ENCODE data around the gene CIROP. TPM values are rescaled to one million over a fixed set of nuclear protein-coding genes. Genes with fewer than 3 reads are reported as not detected.

The CIROP gene
- total RNA-seq, 1 experiment from 2014 or later, result not detected

DNA sequence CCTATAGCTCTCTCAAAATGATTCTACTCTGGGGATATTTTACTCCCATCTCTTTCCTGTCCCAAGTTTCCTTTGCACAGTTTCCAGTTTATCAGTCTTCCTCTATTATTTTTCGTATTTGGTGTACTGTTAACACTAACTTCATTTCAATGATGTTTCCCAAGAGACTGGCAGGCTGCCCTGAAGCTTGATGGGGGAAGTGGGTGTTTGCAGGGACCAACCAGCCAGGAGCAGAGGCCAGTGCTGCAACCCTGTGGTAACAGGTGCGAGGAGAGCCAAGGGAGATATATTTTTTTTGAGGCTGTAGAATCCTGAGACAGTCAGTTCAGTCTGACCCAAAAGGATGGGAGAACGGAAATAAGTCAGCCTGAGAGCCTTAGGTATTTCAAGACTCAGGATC, 26.1 kb upstream of the CIROP start:
- no peak for DNase-seq (ENCODE audit: low read depth)

GRCh38 chr14:23129759-23130316, 25.0 kb upstream of the CIROP start:
- DNase-seq (ENCODE audit: low read depth), result no peak

DNA sequence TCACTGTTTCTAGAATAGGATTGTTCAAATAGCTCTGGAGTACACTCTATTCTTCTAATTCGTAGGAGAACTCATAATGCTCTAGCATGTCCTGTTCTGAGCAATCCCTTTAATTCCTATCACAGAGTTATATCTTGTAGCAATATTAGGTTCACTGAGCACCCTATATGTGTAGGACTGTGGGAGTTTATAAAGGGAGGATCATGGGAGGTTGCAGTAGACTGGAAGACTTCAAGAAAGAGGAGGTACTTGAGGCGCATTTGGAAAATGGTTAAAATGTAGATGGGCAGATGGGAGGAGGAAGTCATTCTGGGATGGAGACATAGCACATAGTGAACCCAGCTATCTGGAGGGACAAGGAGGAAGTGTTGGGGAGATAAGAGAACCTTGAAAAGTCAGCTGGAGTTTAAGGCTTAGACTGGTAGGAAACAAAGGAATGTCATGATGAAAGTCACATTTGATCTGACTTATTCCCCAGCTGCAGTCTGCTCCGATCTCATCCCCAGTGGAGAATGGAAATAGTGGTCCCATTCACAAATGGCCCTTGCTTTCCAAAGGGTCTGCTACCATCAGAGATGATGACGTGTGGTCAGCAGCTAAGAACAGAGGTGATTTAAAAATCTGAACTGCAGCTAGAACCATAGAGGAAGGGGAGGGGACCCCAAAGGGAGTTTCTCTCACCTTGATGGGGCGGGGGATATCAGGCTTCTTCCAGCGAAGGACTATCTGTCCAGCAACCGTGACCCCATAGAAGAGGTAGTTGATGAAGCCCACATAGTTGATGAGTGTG, 24.4 kb upstream of the CIROP start:
- no peak for DNase-seq (ENCODE audit: low read depth)

DNA sequence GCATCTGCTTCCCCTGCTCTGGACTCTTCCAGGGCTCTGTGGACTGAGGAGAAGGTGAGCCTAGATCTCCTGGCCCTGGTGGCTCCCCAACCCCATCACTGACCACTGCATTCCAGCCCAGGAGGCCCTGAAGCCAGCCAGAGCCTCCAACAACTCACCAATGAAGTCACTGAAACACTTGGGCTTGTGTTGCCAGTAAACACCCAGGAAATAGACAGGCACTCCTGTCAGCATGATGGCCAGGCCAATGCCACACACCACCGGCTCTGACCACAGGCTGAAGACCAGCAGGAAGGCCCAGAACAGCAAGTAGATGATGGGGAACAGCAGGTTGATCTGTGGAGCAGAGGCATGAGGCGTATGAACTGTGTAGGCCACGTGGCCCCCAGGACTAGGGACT, 23.1 kb upstream of the CIROP start:
- no peak for DNase-seq (ENCODE audit: low read depth)

DNA sequence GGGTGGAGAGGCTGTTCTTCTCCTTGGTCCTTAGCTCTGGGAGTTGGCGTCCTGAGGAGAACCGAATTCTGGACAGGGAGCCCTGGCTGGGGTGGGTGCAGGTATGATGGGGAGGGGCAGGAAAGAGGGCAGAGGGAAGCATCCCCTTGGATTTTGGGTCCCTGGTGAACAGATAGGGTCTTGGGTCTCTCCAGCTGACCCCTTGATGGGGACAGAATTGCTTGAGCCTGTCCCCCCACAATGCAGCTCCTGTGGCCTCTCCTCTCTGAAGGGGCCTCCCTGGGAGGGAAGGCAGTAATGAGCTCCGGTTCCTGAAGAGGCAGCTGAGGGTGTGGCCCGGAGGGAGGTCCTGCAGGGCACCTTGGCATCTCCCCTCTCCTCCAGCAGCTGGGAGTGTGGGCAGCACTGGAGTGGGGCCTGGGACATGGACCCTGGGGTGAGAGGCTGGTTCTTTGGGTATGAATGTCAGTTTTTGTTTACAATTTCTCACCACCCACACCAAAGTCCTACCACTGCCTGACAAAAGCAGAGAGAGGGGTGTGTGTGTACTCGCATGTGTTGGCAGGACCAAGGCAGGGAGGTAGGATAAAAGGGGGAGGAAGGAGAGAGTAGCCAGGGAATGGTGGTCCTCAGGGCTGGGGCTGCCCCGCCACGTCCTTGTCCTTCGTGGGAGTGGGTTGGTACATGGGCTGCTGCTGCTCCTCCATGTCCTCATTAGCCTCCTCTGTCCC, 21.9 kb upstream of the CIROP start:
- DNase-seq (ENCODE audit: low read depth), result no peak

GRCh38 chr14:23125933-23126524, 21.2 kb upstream of the CIROP start:
- DNase-seq (ENCODE audit: low read depth), result no peak

- peak; percentile 27 for DNase-seq (ENCODE audit: low read depth)
These were observed 20.2 kb upstream of the CIROP start for GRCh38 chr14:23125011-23125410.

GRCh38 chr14:23124337-23124954, 19.7 kb upstream of the CIROP start:
- no peak for DNase-seq (ENCODE audit: low read depth)

- DNase-seq (ENCODE audit: low read depth), result no peak
These were observed 18.6 kb upstream of the CIROP start for GRCh38 chr14:23123419-23123818.

DNA sequence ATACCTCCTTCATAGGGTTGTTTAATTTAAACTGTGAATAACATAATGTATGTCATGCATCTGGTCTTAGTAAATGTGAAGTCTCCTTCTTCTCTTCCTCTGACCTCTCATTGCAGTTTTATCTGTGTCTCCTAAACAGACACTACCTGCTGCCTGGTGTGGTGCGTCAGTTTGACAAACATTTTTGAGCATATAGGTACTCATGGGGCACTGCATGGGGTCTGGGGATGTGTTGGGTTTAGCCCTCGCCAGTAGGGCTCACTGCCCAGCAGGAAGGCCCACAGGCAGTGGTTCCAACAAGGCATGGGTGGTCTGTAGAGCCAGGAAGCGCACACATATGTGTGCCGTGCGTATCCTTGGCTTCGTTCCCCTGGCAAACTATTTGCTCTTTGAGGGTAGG, 17.3 kb upstream of the CIROP start:
- no peak for DNase-seq (ENCODE audit: low read depth)

DNA sequence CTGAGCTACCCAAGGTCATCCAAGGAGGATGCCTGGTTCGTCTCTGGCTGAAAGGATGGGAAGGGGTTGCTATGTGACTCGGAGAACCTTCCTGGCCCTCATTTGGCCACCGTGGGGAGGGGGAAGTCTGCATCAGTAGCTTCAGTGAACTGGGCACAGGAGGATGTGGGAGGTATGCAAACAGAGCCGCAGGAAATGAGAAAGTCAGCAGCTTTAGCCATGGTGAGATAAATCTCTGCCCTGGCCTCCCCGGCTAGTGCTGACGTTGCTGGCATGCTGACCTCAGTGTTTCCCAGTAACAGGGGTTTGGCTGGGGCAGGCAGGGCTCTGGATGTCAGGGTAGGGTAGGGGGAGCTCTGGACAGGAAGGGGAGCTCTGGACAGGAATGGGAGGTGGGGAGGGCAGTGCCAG, 16.6 kb upstream of the CIROP start:
- peak; percentile 83 for DNase-seq (ENCODE audit: low read depth)

DNA sequence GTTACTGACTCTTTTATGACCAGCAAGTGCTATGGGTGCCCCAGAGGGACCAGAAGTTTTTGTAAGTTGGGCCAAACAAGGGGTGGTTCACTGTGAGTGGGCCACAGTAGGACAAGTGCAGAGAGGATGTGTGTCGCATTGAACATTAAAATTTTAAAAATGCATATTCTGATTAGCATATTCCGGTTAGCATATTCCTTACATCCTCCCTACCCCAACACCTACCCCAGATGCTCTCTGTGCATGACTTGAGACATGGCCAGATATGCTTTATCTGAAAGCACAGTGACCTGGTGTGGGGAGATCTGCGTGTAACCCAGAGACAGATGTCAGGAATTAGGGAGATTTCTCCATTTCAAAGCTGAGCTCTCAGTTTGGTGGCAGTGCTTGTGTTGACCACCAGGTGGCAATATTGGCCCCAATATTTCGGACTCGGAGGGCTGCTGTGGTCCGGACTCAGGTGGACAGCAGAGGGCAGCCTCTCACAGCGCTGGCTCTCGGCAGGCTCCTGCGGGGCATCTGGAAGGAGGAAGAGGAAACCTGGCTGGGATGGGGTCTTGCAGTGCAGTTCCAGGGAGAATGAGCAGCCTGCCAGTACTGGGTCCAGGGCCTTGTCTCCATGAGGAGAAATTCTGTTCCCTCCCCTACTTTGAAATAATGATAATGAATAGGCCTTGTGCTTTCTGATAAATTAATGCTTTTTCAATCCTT, 15.9 kb upstream of the CIROP start:
- DNase-seq (ENCODE audit: low read depth), result peak; percentile 83

DNA sequence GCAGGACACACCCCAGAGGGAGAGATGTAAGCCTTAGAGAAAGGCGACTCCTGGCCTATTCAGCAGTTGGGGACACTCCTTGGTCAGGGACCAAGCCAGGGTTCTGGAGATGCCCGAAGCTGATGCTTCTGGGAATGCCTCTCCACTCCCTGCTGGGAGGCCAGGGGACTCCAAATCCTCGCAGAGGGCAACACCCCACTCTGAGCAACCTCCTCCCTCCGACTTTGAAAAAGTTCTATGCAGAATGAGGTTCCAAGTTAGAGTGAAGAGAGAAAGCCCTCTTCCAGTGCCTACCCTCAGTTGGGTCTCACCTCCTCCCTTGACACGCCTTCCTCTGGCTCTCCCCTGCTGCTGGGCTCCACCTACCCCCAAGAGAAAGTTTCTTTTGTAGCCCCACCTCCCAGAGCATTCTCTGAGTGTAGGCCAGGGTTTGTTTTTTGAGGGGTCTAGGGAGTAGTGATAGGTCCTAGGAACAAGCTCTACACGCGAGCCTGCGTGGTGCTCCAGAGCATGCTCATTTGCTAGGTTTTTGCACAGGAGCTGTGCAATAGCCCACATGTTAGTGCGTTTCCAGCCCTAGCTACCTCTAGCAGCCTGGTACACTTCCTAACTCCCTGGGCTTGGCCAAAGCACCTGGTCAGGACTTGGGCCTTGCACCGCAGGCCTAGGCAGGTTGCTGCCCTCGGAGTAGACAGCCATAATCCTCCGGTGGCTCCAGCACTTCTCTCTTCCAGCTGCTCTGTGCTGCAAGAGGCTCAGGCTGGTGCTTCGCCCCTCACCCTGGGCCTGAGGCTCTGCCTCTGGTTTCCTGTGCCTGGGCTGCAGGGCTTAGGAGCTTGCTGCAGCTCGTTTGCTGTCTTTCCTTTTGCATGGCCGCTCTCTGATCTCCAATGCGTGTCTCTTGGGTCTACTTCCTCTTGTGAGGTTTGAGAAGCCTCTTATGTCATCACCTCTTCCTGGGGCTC, 14.9 kb upstream of the CIROP start:
- DNase-seq (ENCODE audit: low read depth), result no peak

- DNase-seq (ENCODE audit: low read depth), result no peak
These were observed 13.9 kb upstream of the CIROP start, which contains the start of gene CEBPE for GRCh38 chr14:23118506-23119362. CEBPE (minus strand) TSS chr14:23119255; CDS start chr14:23119091, 164 bp downstream.

- no peak for DNase-seq (ENCODE audit: low read depth)
These were observed 12.7 kb upstream of the CIROP start for GRCh38 chr14:23117371-23118020.

DNA sequence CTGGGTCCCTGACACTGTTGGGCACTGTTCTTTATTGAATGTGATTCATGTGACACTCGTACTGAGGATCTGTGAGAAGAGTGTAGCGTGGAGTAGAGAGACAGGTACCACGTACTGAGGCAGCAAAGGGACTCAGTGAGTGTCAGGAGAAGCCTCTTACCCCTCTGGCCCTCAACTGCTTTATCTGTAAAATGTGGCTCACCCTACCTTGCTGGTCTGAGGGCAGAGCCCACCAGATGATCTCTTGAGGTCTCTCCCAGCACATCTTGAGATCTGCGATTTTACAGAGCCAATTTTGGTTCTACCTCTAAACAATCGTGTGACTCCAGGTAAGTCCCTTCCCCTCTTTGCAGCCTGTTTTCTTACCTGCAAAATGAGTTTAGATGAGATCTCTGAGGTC, 11.1 kb upstream of the CIROP start:
- no peak for DNase-seq (ENCODE audit: low read depth)

DNA sequence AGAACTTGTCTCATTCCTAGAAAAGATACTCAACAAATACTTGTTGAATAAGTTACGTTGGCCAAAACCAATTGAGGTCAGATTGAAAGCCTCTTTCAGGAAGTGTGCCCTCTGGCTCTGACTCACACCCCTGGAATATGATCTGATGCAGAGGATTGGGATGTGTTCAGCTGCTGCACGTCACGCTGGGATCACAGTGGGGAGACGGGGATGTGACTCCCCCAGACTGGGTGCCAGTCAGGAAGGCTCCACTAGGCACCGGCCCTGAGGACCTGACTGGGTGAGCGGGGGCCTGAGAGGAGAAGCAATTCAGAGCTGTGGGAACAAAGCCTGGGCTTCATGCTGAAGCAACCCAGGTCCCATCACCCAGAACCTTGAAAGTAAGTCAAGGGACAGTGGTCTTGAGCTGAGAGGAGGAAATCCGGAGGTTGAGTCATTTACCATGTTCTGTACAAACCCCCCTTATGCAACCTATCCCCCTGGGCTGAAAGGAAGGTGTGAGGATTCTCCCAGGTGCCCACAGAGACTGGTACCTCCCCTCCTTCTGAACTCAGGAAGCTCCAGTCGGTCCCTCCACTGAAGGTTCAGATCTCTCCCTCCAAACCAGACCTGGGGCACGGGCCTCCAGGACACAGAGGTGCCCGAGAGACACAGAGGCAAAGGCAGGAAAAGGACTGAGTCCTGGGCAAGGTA, 10.4 kb upstream of the CIROP start:
- DNase-seq (ENCODE audit: low read depth), result peak; percentile 98

GRCh38 chr14:23114669-23115038, 9.9 kb upstream of the CIROP start:
- DNase-seq (ENCODE audit: low read depth), result no peak

Measured in M059J (cell line).